ENCODE results near the gene SFMBT2.

SFMBT2 gene

DNA sequence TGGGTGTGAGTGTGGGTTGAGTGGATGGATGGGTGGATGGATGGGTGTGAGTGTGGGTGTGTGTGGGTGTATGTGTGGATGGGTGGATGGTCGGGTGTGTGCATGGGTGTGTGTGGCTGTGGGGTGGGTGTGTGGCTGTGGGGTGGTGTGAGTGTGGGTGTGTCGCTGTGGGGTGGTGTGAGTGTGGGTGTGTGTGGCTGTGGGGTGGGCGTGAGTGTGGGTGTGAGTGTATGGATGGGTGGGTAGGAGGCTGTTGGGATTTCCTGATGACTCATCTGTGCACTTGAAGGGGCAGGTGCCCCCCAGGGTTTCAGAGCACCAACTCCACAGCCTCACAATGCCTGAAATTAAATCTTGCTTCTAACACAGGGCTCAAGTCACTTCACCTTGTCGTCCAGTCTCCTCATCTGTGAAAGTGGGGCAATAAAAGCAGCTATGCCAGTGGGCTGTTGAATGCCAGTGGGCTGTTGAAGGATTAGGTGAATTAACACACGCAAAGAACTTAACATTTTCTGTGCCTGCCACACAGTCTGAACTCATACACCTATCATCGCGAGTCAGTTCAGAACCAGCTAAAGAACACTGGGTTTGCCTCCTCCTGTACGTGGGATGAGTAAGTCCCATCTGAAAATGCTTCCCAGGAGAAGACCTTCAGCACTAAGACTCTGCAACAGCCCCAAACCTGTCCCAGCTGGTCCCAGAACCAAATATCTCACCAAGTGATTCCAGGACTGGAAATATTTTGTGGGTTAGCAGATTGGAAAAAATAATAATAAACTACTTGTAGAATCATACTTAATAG is 32.0 kb downstream of the SFMBT2 start:
- H3K9me3 ChIP-seq (ENCODE audit: insufficient read depth, low read depth, low read length), result no peaks in the 10 kb centered on the region
- no peaks in the 10 kb centered on the region for H3K4me1 ChIP-seq (ENCODE audit: insufficient read depth, low read length)
- H3K4me3 ChIP-seq (ENCODE audit: low read length), result no peak overlapping the region
- H3K9ac ChIP-seq (ENCODE audit: low read depth, low read length), result no peak overlapping the region
- no peak overlapping the region for H3K27ac ChIP-seq (ENCODE audit: low read length)
- H3K36me3 ChIP-seq (ENCODE audit: insufficient read depth, low read depth, low read length), result peaks cover 12% of the 10 kb centered on the region; the same call in 1 of the 2 replicates
- H3K27me3 ChIP-seq (ENCODE audit: insufficient read depth, low read length), result no peaks in the 10 kb centered on the region

DNA sequence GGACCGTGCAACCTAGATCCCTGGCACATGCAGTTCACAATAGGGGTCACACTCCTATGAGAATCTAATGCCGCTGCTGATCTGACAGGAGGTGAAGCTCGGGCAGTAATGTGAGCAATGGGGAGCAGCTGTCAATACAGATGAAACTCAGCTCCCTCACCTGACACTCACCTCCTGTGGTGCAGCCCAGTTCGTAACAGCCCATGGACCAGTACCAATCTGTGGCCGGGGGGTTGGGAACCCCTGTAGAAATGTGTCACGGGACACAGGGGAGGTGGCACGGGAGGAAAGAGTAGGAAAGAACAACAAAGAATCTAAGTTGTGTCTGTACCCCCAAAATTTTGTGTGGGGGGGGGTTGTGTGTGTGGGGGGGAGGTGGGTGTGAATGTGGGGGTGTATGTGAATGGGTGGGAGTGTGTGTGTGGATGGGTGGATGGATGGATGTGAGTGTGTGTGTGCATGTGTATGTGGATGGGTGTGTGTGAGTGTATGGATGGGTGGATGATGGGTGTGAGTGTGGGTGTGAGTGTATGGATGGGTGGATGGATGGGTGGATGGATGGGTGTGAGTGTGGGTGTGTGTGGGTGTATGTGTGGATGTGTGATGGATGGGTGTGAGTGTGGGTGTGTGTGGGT is 33.1 kb downstream of the SFMBT2 start:
- no peaks in the 10 kb centered on the region for H3K9me3 ChIP-seq (ENCODE audit: insufficient read depth, low read depth, low read length)
- H3K4me3 ChIP-seq (ENCODE audit: low read length), result no peak overlapping the region
- H3K4me1 ChIP-seq (ENCODE audit: insufficient read depth, low read length), result no peaks in the 10 kb centered on the region
- peaks cover 12% of the 10 kb centered on the region; the same call in 1 of the 2 replicates for H3K36me3 ChIP-seq (ENCODE audit: insufficient read depth, low read depth, low read length)
- no peaks in the 10 kb centered on the region for H3K27me3 ChIP-seq (ENCODE audit: insufficient read depth, low read length)
- no peak overlapping the region for H3K27ac ChIP-seq (ENCODE audit: low read length)
- no peak overlapping the region for H3K9ac ChIP-seq (ENCODE audit: low read depth, low read length)

DNA sequence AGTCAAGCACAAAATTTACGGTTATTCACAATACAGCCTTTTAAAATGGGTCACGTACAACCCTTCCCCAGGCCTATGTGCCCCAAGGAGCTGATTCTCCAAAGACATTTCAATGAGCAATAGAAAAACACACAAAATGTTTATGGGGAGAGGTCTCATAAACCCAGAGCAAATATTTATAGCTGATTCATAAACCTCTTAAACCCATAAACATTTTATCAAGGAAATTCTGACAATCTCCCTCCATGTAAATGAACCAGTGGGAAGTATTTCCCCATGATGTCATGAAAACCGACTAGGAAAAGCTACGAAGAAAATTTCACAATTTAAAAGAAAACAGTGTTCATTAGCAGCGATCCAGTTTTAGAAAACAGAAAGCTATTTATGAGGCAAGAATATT is 36.0 kb downstream of the SFMBT2 start:
- no peak overlapping the region for H3K9ac ChIP-seq (ENCODE audit: low read depth, low read length)
- no peaks in the 10 kb centered on the region for H3K9me3 ChIP-seq (ENCODE audit: insufficient read depth, low read depth, low read length)
- no peaks in the 10 kb centered on the region for H3K4me1 ChIP-seq (ENCODE audit: insufficient read depth, low read length)
- H3K36me3 ChIP-seq (ENCODE audit: insufficient read depth, low read depth, low read length), result no peaks in the 10 kb centered on the region; the same call in 1 of the 2 replicates
- H3K27me3 ChIP-seq (ENCODE audit: insufficient read depth, low read length), result no peaks in the 10 kb centered on the region
- no peak overlapping the region for H3K27ac ChIP-seq (ENCODE audit: low read length)
- no peak overlapping the region for H3K4me3 ChIP-seq (ENCODE audit: low read length)

GRCh38 chr10:7373039-7373438 is 37.8 kb downstream of the SFMBT2 start:
- no peak overlapping the region for H3K27ac ChIP-seq (ENCODE audit: low read length)
- H3K9ac ChIP-seq (ENCODE audit: low read depth, low read length), result no peak overlapping the region
- H3K36me3 ChIP-seq (ENCODE audit: insufficient read depth, low read depth, low read length), result no peaks in the 10 kb centered on the region; the same call in none of the 2 replicates
- no peaks in the 10 kb centered on the region for H3K27me3 ChIP-seq (ENCODE audit: insufficient read depth, low read length)
- H3K4me3 ChIP-seq (ENCODE audit: low read length), result no peak overlapping the region
- no peaks in the 10 kb centered on the region for H3K4me1 ChIP-seq (ENCODE audit: insufficient read depth, low read length)
- H3K9me3 ChIP-seq (ENCODE audit: insufficient read depth, low read depth, low read length), result no peaks in the 10 kb centered on the region

DNA sequence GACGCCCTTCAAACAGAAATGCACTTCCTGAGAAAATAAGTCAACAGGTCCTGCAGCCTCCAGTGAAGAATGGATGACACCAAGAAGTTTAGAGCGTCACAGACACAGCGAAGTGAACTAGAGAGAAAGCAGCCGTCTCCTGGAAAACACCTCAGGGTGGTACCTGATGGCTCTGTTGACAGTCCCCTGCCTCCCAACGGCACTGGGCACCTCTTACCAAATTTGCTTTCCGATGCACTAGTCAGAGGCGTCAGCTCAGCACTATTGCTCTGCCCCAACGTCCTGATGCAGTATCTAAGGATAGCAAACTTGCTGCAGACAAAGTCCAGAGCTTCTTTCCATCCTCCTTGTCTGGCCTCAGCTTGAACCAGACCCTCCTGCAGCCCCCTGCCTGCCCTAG is 38.3 kb downstream of the SFMBT2 start:
- Histone ChIP-seq H3K27me3 (ENCODE audit: insufficient read depth, low read length) (no peaks in the 10 kb centered on the region), H3K9me3 (ENCODE audit: insufficient read depth, low read depth, low read length) (no peaks in the 10 kb centered on the region), H3K27ac (ENCODE audit: low read length) (no peak overlapping the region), H3K36me3 (ENCODE audit: insufficient read depth, low read depth, low read length) (peaks cover under 1% of the 10 kb centered on the region), H3K4me1 (ENCODE audit: insufficient read depth, low read length) (no peaks in the 10 kb centered on the region), H3K4me3 (ENCODE audit: low read length) (no peak overlapping the region), H3K9ac (ENCODE audit: low read depth, low read length) (no peak overlapping the region)

DNA sequence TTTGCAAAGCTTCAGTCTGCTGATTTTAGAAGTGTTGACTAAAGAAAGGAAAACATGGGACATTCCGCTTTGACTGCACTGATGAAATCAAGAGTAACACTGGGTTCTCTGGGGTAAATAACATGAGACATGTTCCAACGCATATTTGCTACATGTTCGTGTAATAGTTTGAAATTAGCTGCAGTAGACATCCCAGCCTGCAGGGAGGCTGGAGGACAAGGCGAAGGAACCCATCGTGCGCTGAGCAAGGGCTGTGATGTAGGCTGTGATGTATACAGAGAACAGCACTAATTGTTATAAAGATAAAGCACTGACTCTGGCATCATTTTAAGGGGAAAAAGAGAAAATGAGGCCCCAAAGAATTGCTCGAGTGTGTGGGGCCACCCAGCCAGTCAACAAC is 40.3 kb downstream of the SFMBT2 start:
- Histone ChIP-seq H3K4me1 (ENCODE audit: insufficient read depth, low read length) (no peaks in the 10 kb centered on the region), H3K4me3 (ENCODE audit: low read length) (no peak overlapping the region)

DNA sequence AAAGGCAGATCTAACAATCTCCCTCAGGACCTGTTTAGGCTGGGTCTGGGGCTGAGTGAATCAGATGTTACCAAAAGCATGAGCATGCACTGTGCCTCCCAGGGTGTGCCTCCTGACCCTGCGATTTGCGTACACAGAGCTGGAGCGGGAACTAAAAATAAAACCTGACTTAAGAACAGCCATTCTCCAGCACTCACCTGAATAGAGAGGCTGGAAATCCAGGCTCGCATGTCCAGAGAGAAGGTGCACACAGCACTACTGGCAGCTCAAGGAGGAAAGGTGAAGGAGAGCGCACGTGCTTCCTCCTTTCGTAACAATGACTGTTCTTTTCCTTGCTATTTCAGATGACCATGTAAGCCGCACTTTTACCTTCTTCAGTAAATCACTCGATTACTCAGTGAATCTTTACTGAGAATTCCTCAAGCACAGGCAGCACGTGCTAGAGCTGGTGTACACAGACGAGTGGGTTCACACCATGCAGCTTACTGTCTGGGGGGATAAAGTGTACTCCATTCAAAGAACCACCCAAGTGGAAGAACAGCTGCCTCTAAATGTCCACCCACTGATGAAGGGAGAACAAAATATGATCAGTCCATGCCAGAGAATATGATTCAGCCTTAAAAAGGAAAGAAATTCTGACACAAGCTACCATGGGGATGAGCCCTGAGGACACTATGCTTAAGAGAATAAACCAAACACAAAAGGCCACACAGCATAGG is 45.6 kb downstream of the SFMBT2 start:
- no peaks in the 10 kb centered on the region for H3K27me3 ChIP-seq (ENCODE audit: insufficient read depth, low read length)
- H3K9ac ChIP-seq (ENCODE audit: low read depth, low read length), result 0 out of 2 replicates have a peak overlapping the region, but pooled peaks have one; percentile 25
- H3K4me3 ChIP-seq (ENCODE audit: low read length), result no peak overlapping the region
- H3K36me3 ChIP-seq (ENCODE audit: insufficient read depth, low read depth, low read length), result peaks cover 23% of the 10 kb centered on the region
- H3K9me3 ChIP-seq (ENCODE audit: insufficient read depth, low read depth, low read length), result peaks cover 3% of the 10 kb centered on the region; the same call in 1 of the 2 replicates
- H3K4me1 ChIP-seq (ENCODE audit: insufficient read depth, low read length), result peaks cover 4% of the 10 kb centered on the region
- no peak overlapping the region for H3K27ac ChIP-seq (ENCODE audit: low read length)

More for the DNA sequence above, 40.3 kb downstream of the SFMBT2 start:
- H3K27me3 ChIP-seq (ENCODE audit: insufficient read depth, low read length), result no peaks in the 10 kb centered on the region
- H3K9me3 ChIP-seq (ENCODE audit: insufficient read depth, low read depth, low read length), result no peaks in the 10 kb centered on the region
- H3K27ac ChIP-seq (ENCODE audit: low read length), result no peak overlapping the region
- peaks cover 5% of the 10 kb centered on the region for H3K36me3 ChIP-seq (ENCODE audit: insufficient read depth, low read depth, low read length)
- no peak overlapping the region for H3K9ac ChIP-seq (ENCODE audit: low read depth, low read length)

DNA sequence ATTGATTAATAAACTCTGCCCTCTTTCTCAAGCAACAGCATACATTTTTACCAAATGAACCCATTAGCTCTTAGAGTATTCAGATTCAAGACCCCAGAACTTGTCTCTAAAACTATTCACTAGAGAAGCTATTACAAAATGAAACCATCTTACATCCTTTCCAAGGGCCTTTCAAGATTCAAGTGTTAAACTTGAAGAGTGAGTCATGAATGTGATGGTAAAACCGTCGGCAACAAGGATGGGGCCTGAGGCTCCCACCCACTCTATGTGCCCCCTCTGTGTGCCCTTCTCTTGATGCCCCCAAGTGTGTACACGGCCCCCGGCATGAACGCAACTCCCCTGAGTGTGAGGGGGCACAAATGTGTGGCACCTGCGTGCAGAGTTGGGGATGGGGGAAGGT is 46.4 kb downstream of the SFMBT2 start:
- peaks cover 23% of the 10 kb centered on the region for H3K36me3 ChIP-seq (ENCODE audit: insufficient read depth, low read depth, low read length)
- peaks cover 3% of the 10 kb centered on the region; the same call in 1 of the 2 replicates for H3K9me3 ChIP-seq (ENCODE audit: insufficient read depth, low read depth, low read length)
- no peak overlapping the region for H3K4me3 ChIP-seq (ENCODE audit: low read length)
- no peak overlapping the region for H3K9ac ChIP-seq (ENCODE audit: low read depth, low read length)
- H3K27ac ChIP-seq (ENCODE audit: low read length), result no peak overlapping the region
- H3K27me3 ChIP-seq (ENCODE audit: insufficient read depth, low read length), result no peaks in the 10 kb centered on the region
- H3K4me1 ChIP-seq (ENCODE audit: insufficient read depth, low read length), result peaks cover 4% of the 10 kb centered on the region

DNA sequence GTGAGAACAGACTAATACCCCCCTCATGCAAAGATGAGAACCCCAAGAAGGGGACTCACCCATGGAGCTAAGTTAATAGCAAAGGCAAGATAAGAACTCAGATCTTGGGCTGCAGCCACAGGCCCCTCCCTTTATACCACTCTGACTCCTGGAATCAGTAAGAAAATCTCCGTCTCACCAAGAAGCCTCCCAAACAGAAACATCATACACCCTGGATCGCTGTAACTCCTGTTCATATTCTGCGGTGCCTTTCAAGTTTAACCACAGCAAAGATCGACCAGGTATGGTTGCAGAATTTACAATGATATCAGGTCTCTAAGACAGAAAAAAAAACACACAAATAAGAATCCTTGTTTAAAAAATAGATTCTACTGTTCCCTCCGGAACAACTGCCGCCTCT is 47.1 kb downstream of the SFMBT2 start:
- Histone ChIP-seq H3K9ac (ENCODE audit: low read depth, low read length) (no peak overlapping the region), H3K9me3 (ENCODE audit: insufficient read depth, low read depth, low read length) (peaks cover 3% of the 10 kb centered on the region; the same call in 1 of the 2 replicates), H3K36me3 (ENCODE audit: insufficient read depth, low read depth, low read length) (peaks cover 23% of the 10 kb centered on the region), H3K27ac (ENCODE audit: low read length) (no peak overlapping the region), H3K4me3 (ENCODE audit: low read length) (no peak overlapping the region), H3K27me3 (ENCODE audit: insufficient read depth, low read length) (no peaks in the 10 kb centered on the region), H3K4me1 (ENCODE audit: insufficient read depth, low read length) (peaks cover 4% of the 10 kb centered on the region)

- Histone ChIP-seq H3K9ac (ENCODE audit: low read depth, low read length) (no peak overlapping the region), H3K4me3 (ENCODE audit: low read length) (no peak overlapping the region), H3K36me3 (ENCODE audit: insufficient read depth, low read depth, low read length) (peaks cover 22% of the 10 kb centered on the region), H3K27me3 (ENCODE audit: insufficient read depth, low read length) (no peaks in the 10 kb centered on the region), H3K27ac (ENCODE audit: low read length) (no peak overlapping the region), H3K4me1 (ENCODE audit: insufficient read depth, low read length) (peaks cover 4% of the 10 kb centered on the region), H3K9me3 (ENCODE audit: insufficient read depth, low read depth, low read length) (peaks cover 7% of the 10 kb centered on the region)
Measured at GRCh38 chr10:7362471-7362870, 48.4 kb downstream of the SFMBT2 start.

- H3K4me1 ChIP-seq (ENCODE audit: insufficient read depth, low read length), result peaks cover 4% of the 10 kb centered on the region
- H3K27ac ChIP-seq (ENCODE audit: low read length), result no peak overlapping the region
- H3K4me3 ChIP-seq (ENCODE audit: low read length), result no peak overlapping the region
- H3K9me3 ChIP-seq (ENCODE audit: insufficient read depth, low read depth, low read length), result peaks cover 7% of the 10 kb centered on the region
- H3K9ac ChIP-seq (ENCODE audit: low read depth, low read length), result no peak overlapping the region
- no peaks in the 10 kb centered on the region for H3K27me3 ChIP-seq (ENCODE audit: insufficient read depth, low read length)
- peaks cover 18% of the 10 kb centered on the region for H3K36me3 ChIP-seq (ENCODE audit: insufficient read depth, low read depth, low read length)
Measured at GRCh38 chr10:7361316-7361715, 49.5 kb downstream of the SFMBT2 start.
